ENCODE measurements around the gene ZRANB3.

ZRANB3 gene

GRCh38 chr2:135265960-135266490, 265.0 kb downstream of the ZRANB3 start:
- H3K4me3 ChIP-seq = no peak overlapping the region
- no peaks in the 10 kb centered on the region for H3K36me3 ChIP-seq (ENCODE audit: insufficient read depth, low read length)
- no peaks in the 10 kb centered on the region for H3K9me3 ChIP-seq (ENCODE audit: low read depth, low read length)
- no peak overlapping the region for H3K9ac ChIP-seq (ENCODE audit: insufficient read length)
- TF ChIP-seq EZH2 (IDR thresholded peaks at IDR 0.05) = no peak
- no peak for TF ChIP-seq FOXP2 (optimal IDR thresholded peaks at IDR 0.05; ENCODE audit: control extremely low read depth, extremely low read length, insufficient read depth)
- TF ChIP-seq POLR2AphosphoS5 (IDR thresholded peaks at IDR 0.05; ENCODE audit: borderline replicate concordance, low read depth, low read length) = no peak
- H3K27ac ChIP-seq = no peak overlapping the region
- no peak for DNase-seq (ENCODE audit: low read depth, low spot score)

DNA sequence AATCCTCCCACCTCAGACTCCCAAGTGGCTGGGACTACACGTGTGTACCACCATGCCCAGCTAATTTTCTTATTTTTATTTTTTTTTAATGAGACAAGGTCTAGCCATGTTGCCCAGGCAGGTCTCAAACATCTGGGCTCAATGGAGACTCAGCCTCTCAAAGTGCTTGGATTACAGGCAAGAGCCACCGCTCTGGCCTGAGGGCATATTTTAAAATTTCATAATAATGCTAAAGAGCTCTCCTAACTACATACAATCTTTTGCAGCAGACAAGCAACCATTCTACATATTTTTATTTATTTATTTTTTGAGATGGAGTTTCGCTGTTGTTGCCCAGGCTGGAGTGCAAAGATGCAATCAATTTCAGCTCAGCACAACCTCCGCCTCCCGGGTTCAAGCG, 271.9 kb downstream of the ZRANB3 start:
- TF ChIP-seq FOXP2 (optimal IDR thresholded peaks at IDR 0.05; ENCODE audit: control extremely low read depth, extremely low read length, insufficient read depth) = no peak
- no peak for TF ChIP-seq EZH2 (IDR thresholded peaks at IDR 0.05)
- no peak for TF ChIP-seq POLR2AphosphoS5 (IDR thresholded peaks at IDR 0.05; ENCODE audit: borderline replicate concordance, low read depth, low read length)
- DNase-seq (ENCODE audit: low read depth, low spot score) = peak; percentile 51
- Histone ChIP-seq H3K9ac (ENCODE audit: insufficient read length) (no peak overlapping the region), H3K4me3 (no peak overlapping the region), H3K36me3 (ENCODE audit: insufficient read depth, low read length) (no peaks in the 10 kb centered on the region), H3K27ac (no peak overlapping the region), H3K9me3 (ENCODE audit: low read depth, low read length) (no peaks in the 10 kb centered on the region)

- no peak for DNase-seq (ENCODE audit: low read depth, low spot score)
- H3K4me3 ChIP-seq = no peak overlapping the region
- no peak for TF ChIP-seq EZH2 (IDR thresholded peaks at IDR 0.05)
- TF ChIP-seq POLR2AphosphoS5 (IDR thresholded peaks at IDR 0.05; ENCODE audit: borderline replicate concordance, low read depth, low read length) = no peak
- TF ChIP-seq FOXP2 (optimal IDR thresholded peaks at IDR 0.05; ENCODE audit: control extremely low read depth, extremely low read length, insufficient read depth) = no peak
- H3K9ac ChIP-seq (ENCODE audit: insufficient read length) = no peak overlapping the region
- H3K36me3 ChIP-seq (ENCODE audit: insufficient read depth, low read length) = no peaks in the 10 kb centered on the region
- no peak overlapping the region for H3K27ac ChIP-seq
- no peaks in the 10 kb centered on the region for H3K9me3 ChIP-seq (ENCODE audit: low read depth, low read length)
Measured at GRCh38 chr2:135258193-135258592, 272.8 kb downstream of the ZRANB3 start.

DNA sequence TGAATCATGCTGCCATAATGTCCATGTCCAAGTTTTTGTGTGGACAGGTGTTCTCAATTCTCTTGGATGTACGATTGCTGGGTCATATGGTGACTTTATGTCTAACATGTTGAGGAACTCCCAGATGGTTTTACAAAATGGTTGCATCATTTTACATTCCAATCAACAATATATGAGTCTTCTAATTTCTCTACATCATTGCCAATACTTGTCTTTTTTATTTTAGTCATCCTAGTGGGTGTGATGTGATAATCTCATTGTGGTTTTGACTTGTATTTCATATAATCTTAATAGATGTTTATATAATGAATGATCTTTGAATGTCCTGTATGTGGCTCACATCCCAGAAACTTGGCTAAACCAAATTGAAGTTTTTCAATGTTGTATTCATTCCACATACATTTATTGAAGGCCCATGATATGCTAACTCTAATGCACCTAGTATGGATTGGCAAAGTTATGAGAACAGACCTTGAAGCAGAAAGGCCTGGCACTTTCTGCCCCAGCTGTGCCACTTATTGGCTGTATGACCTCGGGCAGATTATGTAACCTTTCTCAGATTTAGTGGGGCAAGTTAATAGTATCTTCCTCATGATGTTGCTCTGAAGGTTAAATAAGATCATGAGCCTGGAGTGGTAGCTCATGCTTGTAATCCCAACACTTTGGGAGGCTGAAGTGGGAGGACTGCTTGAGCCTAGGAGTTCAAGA, 273.5 kb downstream of the ZRANB3 start:
- Histone ChIP-seq H3K4me3 (no peak overlapping the region), H3K9me3 (ENCODE audit: low read depth, low read length) (no peaks in the 10 kb centered on the region), H3K9ac (ENCODE audit: insufficient read length) (no peak overlapping the region), H3K27ac (no peak overlapping the region), H3K36me3 (ENCODE audit: insufficient read depth, low read length) (no peaks in the 10 kb centered on the region)
- no peak for DNase-seq (ENCODE audit: low read depth, low spot score)
- TF ChIP-seq FOXP2 (optimal IDR thresholded peaks at IDR 0.05; ENCODE audit: control extremely low read depth, extremely low read length, insufficient read depth) (no peak), EZH2 (IDR thresholded peaks at IDR 0.05) (no peak), POLR2AphosphoS5 (IDR thresholded peaks at IDR 0.05; ENCODE audit: borderline replicate concordance, low read depth, low read length) (no peak)

DNA sequence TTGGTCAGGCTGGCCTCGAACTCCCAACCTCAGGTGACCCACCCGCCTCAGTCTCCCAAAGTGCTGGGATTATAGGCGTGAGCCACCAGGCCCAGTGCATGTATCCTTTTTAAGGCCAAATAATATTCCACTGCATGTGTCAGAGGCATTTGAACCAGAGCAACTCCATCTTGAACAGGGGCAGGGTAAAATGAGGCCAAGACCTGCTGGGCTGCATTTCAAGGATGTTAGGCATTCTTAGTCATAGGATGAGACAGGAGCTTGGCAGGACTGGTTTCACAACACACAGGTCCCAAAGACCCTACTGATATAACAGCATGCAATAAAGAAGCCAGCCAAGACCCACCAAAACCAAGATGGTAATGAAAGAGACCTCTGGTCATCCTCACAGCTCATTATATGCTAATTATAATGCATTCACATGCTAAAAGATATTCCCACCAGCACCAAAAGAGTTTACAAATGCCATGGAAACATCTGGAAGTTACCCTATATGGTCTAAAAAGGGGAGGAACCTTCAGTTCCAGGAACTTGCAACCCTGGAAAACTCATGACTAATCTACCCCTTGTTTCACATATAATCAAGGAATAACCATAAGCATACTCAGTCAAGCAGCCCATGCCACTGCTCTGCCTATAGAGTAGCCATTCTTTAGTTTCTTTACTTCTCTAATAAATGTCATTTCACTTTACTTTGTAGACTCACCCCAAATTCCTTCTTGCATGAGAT, 274.3 kb downstream of the ZRANB3 start:
- DNase-seq (ENCODE audit: low read depth, low spot score) = no peak
- H3K27ac ChIP-seq = no peak overlapping the region
- no peak overlapping the region for H3K9ac ChIP-seq (ENCODE audit: insufficient read length)
- H3K36me3 ChIP-seq (ENCODE audit: insufficient read depth, low read length) = no peaks in the 10 kb centered on the region
- H3K4me3 ChIP-seq = no peak overlapping the region
- H3K9me3 ChIP-seq (ENCODE audit: low read depth, low read length) = no peaks in the 10 kb centered on the region
- TF ChIP-seq EZH2 (IDR thresholded peaks at IDR 0.05) = no peak
- TF ChIP-seq FOXP2 (optimal IDR thresholded peaks at IDR 0.05; ENCODE audit: control extremely low read depth, extremely low read length, insufficient read depth) = no peak
- no peak for TF ChIP-seq POLR2AphosphoS5 (IDR thresholded peaks at IDR 0.05; ENCODE audit: borderline replicate concordance, low read depth, low read length)

- TF ChIP-seq POLR2AphosphoS5 (IDR thresholded peaks at IDR 0.05; ENCODE audit: borderline replicate concordance, low read depth, low read length) (no peak), FOXP2 (optimal IDR thresholded peaks at IDR 0.05; ENCODE audit: control extremely low read depth, extremely low read length, insufficient read depth) (no peak)
- Histone ChIP-seq H3K9ac (ENCODE audit: insufficient read length) (no peak overlapping the region), H3K36me3 (ENCODE audit: insufficient read depth, low read length) (no peaks in the 10 kb centered on the region), H3K9me3 (ENCODE audit: low read depth, low read length) (no peaks in the 10 kb centered on the region), H3K27ac (no peak overlapping the region), H3K4me3 (no peak overlapping the region)
- DNase-seq (ENCODE audit: low read depth, low spot score) = no peak
Measured at GRCh38 chr2:135255208-135255607, 275.8 kb downstream of the ZRANB3 start.

DNA sequence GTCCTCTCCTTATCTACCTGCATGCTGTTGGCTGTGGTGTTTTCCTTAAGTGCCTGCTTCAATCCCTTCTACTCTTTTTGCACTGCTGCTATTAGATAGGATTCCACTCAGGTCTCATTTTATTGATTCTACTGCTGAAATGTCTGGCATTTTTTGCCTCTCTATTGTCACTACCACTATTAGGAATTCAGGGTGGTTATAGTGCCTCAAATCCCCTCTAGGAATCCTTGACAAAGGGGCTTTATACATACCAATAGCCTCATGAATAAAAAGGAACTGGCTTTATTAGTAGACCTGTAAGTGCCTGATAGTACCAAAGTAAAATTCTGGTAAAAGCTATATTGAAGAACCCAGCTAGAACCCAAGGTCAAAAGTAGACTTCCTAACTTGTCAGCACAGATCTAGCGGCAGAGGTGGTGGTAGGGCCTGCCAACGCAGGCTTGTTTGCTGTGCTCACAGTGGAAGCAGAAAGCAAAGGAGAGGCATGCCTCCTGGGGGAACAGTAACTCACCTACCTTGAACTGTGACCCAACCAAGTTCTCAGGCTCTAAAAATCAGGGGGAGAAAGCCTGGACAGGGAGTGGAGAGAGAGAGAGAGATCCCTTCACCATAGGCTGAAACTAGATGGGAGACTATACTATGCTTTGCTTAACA, 278.1 kb downstream of the ZRANB3 start:
- no peak overlapping the region for H3K9ac ChIP-seq (ENCODE audit: insufficient read length)
- H3K4me3 ChIP-seq = no peak overlapping the region
- no peaks in the 10 kb centered on the region for H3K9me3 ChIP-seq (ENCODE audit: low read depth, low read length)
- no peak overlapping the region for H3K27ac ChIP-seq
- H3K36me3 ChIP-seq (ENCODE audit: insufficient read depth, low read length) = no peaks in the 10 kb centered on the region
- TF ChIP-seq POLR2AphosphoS5 (IDR thresholded peaks at IDR 0.05; ENCODE audit: borderline replicate concordance, low read depth, low read length) (no peak), EZH2 (IDR thresholded peaks at IDR 0.05) (no peak), FOXP2 (optimal IDR thresholded peaks at IDR 0.05; ENCODE audit: control extremely low read depth, extremely low read length, insufficient read depth) (no peak)
- no peak for DNase-seq (ENCODE audit: low read depth, low spot score)

DNA sequence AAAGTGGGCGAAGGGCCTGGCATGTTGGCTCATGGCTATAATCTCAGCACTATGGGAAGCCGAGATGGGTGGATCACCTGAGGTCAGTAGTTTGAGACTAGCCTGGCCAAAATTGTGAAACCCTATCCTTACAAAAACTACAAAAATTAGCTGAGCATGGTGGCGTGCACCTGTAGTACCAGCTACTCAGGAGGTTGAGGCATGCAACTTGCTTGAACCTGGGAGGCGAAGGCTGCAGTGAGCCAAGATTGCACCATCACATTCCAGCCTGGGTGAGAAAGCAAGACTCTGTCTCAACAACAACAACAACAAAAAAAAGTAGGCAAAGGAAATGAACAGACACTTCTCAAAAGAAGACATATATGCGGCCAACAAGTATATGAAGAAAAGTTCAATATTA, 282.4 kb downstream of the ZRANB3 start:
- no peak for DNase-seq (ENCODE audit: low read depth, low spot score)
- TF ChIP-seq FOXP2 (optimal IDR thresholded peaks at IDR 0.05; ENCODE audit: control extremely low read depth, extremely low read length, insufficient read depth) = no peak
- TF ChIP-seq POLR2AphosphoS5 (IDR thresholded peaks at IDR 0.05; ENCODE audit: borderline replicate concordance, low read depth, low read length) = no peak
- no peak for TF ChIP-seq EZH2 (IDR thresholded peaks at IDR 0.05)
- H3K36me3 ChIP-seq (ENCODE audit: insufficient read depth, low read length) = no peaks in the 10 kb centered on the region
- H3K27ac ChIP-seq = no peak overlapping the region
- H3K9ac ChIP-seq (ENCODE audit: insufficient read length) = no peak overlapping the region
- H3K4me3 ChIP-seq = no peak overlapping the region
- H3K9me3 ChIP-seq (ENCODE audit: low read depth, low read length) = no peaks in the 10 kb centered on the region
